ENCODE measurements around the gene PIP4K2C. TPM values are rescaled to one million over a fixed set of nuclear protein-coding genes. Genes with fewer than 3 reads are reported as not detected.

The PIP4K2C gene
- total RNA-seq, 6 experiments from 2014 or later, result 11.3 to 27.6 (median 12.8) TPM

GRCh38 chr12:57626921-57627445, 36.0 kb downstream of the PIP4K2C start:
- Histone ChIP-seq H3K27ac (no peak overlapping the region), H3K4me1 (peaks cover 0 to 5% (median 0%) of the 10 kb centered on the region in 4 donors), H3K36me3 (no peaks in the 10 kb centered on the region), H3K4me3 (no peak overlapping the region), H3K9me3 (no peaks in the 10 kb centered on the region), H3K27me3 (peaks cover 6 to 22% of the 10 kb centered on the region in 2 donors)
- no peak for TF ChIP-seq POLR2A (IDR thresholded peaks at IDR 0.05)
- TF ChIP-seq, protein P1, sequence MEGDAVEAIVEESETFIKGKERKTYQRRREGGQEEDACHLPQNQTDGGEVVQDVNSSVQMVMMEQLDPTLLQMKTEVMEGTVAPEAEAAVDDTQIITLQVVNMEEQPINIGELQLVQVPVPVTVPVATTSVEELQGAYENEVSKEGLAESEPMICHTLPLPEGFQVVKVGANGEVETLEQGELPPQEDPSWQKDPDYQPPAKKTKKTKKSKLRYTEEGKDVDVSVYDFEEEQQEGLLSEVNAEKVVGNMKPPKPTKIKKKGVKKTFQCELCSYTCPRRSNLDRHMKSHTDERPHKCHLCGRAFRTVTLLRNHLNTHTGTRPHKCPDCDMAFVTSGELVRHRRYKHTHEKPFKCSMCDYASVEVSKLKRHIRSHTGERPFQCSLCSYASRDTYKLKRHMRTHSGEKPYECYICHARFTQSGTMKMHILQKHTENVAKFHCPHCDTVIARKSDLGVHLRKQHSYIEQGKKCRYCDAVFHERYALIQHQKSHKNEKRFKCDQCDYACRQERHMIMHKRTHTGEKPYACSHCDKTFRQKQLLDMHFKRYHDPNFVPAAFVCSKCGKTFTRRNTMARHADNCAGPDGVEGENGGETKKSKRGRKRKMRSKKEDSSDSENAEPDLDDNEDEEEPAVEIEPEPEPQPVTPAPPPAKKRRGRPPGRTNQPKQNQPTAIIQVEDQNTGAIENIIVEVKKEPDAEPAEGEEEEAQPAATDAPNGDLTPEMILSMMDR (IDR thresholded peaks at IDR 0.05), result no peak
- ATAC-seq (no peak), DNase-seq (peak in 1 of 3 donors; percentile 25)
- intact Hi-C loops (cut with DNase I), result no loop called here
- 15% methylated on average over 8 of the region's 9 CpGs for WGBS (ENCODE audit: insufficient coverage, low coverage, low lambda C conversion rate, missing lambda C conversion rate)

DNA sequence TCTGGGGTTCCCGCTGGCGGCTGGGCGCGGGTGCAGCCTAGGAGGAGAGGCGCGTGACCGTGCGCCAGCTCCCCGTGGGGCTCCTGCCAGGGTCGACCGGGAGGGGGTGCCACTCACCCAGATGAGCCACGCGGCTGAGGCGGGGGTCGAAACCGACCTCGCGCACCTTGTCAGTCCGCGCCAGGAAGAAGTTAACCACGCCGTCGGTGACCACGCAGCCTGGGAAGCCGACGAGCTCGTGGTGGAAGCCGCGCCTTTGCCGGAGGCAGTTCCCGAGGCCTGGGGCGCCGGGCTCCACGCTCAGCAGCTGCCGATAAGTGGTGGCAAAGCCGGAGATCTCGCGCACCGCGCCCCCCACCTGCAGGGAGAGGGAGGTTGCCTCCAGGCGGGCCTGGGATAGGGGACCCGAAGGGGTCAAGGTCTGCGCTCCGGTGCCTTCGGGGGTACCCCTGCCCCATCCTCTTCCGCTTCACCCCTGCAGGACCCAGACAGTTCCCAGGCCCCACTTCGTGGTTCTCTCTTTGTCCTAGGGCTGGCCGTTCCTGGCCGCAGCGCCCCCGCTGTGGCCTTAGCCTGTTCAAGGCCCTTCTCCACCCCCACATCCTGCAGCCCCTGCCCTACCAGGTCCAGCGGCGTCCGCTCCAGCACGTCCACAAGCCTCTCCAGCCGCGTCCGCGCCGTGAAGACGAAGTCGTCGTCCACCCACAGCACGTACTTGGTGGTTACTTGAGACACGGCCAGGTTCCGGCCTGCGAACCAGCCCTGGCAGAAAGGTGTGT, 36.7 kb downstream of the PIP4K2C start:
- Histone ChIP-seq H3K36me3 (no peaks in the 10 kb centered on the region), H3K4me3 (no peak overlapping the region), H3K9me3 (no peaks in the 10 kb centered on the region), H3K27me3 (peaks cover 6 to 17% of the 10 kb centered on the region in 2 donors), H3K4me1 (peaks cover 0 to 12% (median 2%) of the 10 kb centered on the region in 4 donors), H3K27ac (no peak overlapping the region)
- intact Hi-C loops (cut with DNase I), result no loop called here
- DNase-seq, result peak in 1 of 3 donors; percentile 45
- ATAC-seq, result peak; percentile 4 to 33 (median 18)
- WGBS (ENCODE audit: insufficient coverage, low coverage, low lambda C conversion rate, missing lambda C conversion rate), result 25% methylated on average over 16 of the region's 67 CpGs
- TF ChIP-seq POLR2A (IDR thresholded peaks at IDR 0.05), result no peak
- TF ChIP-seq, protein P1 (IDR thresholded peaks at IDR 0.05), result peak in 2 of 4 donors; percentile 6 to 11

GRCh38 chr12:57628280-57629191, 37.5 kb downstream of the PIP4K2C start:
- no peaks in the 10 kb centered on the region for H3K36me3 ChIP-seq
- DNase-seq (no peak), ATAC-seq (no peak)
- peaks cover 6 to 17% of the 10 kb centered on the region in 2 donors for H3K27me3 ChIP-seq
- no peak overlapping the region for H3K27ac ChIP-seq
- 55% methylated on average over 22 of the region's 29 CpGs for WGBS (ENCODE audit: insufficient coverage, low coverage, low lambda C conversion rate, missing lambda C conversion rate)
- H3K9me3 ChIP-seq, result no peaks in the 10 kb centered on the region
- peaks cover 0 to 17% (median 3%) of the 10 kb centered on the region in 4 donors for H3K4me1 ChIP-seq
- TF ChIP-seq, protein P1 (IDR thresholded peaks at IDR 0.05), result no peak
- TF ChIP-seq POLR2A (IDR thresholded peaks at IDR 0.05), result no peak
- intact Hi-C loops (cut with DNase I), result no loop called here
- no peak overlapping the region for H3K4me3 ChIP-seq

DNA sequence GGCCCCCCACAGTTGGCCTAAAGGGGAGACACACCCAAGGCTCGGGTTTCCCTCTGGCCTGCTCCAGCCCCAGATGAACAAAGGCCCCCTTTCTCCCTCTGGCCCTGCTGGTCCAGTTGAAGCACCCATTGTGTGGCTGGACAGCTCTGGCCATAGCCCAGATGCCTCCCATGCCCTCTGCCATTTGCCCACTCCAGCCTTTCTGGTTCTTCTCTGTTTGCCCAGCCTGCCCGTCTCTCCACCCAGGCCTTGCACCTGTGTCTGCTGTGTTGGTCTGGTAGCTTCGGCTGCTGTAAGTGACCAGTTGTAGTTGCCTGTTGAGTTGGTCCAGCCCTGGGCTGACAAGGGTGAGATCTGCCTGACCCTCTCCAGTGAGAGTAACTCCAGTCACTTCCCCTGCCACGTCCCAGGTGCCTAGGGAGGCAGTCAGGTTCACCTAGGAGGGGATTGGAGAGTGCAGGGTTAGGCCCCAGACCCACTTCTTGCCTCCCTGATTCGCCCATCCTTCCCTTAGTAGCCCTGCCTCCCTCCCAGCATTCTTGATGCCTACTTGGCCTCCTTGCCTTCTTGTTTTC, 39.0 kb downstream of the PIP4K2C start:
- Histone ChIP-seq H3K4me3 (no peak overlapping the region), H3K4me1 (peaks cover 0 to 17% (median 3%) of the 10 kb centered on the region in 4 donors), H3K27me3 (peaks cover 10 to 17% of the 10 kb centered on the region in 2 donors), H3K27ac (no peak overlapping the region), H3K9me3 (no peaks in the 10 kb centered on the region), H3K36me3 (no peaks in the 10 kb centered on the region)
- intact Hi-C loops (cut with DNase I), result no loop called here
- TF ChIP-seq, protein P1 (IDR thresholded peaks at IDR 0.05), result no peak
- no peak for TF ChIP-seq POLR2A (IDR thresholded peaks at IDR 0.05)
- ATAC-seq, result no peak
- 88% methylated on average over 3 of the region's 5 CpGs for WGBS (ENCODE audit: insufficient coverage, low coverage, low lambda C conversion rate, missing lambda C conversion rate)
- DNase-seq, result no peak

All from right lobe of liver (tissue), 6 donors.